22Rv1 (cell line): ENCODE measurements around the gene RAD51B.

Experiments
- H3K27ac ChIP-seq: fragments of 450-650 bp; 2 replicates; pipeline ENCODE4 v1.5.1; 2017
- ZFX ChIP-seq: fragments of 450-650 bp; IDR thresholded peaks from 2 replicates; pipeline ENCODE4 v1.6.1; 2017; ENCODE audit warnings: antibody characterized with exemption, borderline replicate concordance
- TF ChIP-seq, protein P1 (sequence below): fragments of 450-650 bp; IDR thresholded peaks from 2 replicates; pipeline ENCODE4 v1.5.1; 2017; ENCODE audit warnings: mild to moderate bottlenecking

The RAD51B gene

DNA sequence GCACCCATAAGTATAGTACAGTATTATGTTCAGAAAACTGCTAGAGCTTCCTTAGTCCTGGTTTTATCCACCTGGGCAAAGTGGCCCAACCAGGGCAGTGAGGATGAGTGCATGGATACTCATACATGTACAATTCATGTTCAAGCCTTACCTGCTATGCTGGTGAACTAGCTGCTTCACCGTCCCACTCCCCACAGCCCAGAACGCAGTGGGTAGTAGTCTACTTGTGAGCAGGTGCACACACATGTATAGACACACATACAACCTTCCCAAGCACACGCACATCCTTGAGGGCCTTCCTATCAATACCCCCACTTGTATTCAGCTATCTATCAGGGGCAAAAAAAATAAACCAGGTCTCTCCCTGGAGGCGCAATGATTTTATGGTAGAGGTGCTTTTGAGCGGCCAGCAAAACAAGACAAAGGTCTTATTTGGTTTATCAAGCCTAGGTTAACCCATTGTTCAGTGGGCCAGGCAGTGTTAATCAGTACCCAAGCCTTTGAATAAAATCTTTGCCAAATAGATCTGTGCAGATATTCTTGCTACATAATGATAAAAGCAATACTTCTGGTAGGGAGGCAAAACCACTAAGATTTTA, 903.5 kb downstream of the RAD51B start:
- TF ChIP-seq, protein P1, sequence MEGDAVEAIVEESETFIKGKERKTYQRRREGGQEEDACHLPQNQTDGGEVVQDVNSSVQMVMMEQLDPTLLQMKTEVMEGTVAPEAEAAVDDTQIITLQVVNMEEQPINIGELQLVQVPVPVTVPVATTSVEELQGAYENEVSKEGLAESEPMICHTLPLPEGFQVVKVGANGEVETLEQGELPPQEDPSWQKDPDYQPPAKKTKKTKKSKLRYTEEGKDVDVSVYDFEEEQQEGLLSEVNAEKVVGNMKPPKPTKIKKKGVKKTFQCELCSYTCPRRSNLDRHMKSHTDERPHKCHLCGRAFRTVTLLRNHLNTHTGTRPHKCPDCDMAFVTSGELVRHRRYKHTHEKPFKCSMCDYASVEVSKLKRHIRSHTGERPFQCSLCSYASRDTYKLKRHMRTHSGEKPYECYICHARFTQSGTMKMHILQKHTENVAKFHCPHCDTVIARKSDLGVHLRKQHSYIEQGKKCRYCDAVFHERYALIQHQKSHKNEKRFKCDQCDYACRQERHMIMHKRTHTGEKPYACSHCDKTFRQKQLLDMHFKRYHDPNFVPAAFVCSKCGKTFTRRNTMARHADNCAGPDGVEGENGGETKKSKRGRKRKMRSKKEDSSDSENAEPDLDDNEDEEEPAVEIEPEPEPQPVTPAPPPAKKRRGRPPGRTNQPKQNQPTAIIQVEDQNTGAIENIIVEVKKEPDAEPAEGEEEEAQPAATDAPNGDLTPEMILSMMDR = no peak
- TF ChIP-seq ZFX = no peak

DNA sequence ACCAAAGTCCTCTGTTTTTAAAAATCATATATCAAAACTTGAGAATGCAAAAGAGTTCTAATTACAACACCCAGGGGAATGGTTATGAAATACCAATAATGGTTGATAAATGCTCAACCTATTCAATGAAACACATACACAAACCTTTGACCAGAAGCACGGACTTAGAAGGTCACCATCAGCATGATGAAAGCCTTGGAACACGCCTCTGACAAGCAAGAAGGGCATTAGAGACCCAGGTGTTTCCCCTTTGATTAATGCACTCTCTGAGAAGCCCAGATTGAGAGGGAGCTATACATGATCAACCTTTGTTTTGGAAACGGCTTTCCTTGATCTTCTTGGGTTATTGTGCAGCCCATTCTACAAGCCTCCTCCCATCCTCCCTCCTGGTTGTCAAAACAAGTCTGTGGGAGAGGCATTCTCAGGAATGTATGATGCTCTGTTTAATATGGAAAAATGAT, 904.3 kb downstream of the RAD51B start:
- no peak overlapping the region for H3K27ac ChIP-seq
- TF ChIP-seq, protein P1 = no peak
- TF ChIP-seq ZFX = no peak

More for the DNA sequence above, 903.5 kb downstream of the RAD51B start:
- H3K27ac ChIP-seq = no peak overlapping the region

DNA sequence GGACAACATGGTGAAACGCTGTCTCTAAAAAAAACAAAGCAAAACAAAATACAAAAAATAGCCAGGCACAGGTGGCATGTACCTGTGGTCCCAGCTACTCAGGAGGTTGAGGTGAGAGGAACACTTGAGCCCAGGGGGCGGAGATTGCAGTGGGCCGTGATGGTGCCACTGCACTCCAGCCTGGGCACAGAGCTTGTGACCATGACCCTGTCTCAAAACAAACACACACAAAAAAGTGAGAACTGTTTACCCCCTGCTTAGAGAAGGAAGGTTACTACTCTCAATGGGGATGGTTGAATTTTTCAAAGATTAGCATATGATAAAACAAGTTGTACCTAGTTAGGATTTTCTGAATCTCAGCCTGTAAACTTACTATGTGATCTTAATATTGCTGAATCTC, 905.3 kb downstream of the RAD51B start:
- TF ChIP-seq ZFX = no peak
- TF ChIP-seq, protein P1 = no peak
- H3K27ac ChIP-seq = no peak overlapping the region

DNA sequence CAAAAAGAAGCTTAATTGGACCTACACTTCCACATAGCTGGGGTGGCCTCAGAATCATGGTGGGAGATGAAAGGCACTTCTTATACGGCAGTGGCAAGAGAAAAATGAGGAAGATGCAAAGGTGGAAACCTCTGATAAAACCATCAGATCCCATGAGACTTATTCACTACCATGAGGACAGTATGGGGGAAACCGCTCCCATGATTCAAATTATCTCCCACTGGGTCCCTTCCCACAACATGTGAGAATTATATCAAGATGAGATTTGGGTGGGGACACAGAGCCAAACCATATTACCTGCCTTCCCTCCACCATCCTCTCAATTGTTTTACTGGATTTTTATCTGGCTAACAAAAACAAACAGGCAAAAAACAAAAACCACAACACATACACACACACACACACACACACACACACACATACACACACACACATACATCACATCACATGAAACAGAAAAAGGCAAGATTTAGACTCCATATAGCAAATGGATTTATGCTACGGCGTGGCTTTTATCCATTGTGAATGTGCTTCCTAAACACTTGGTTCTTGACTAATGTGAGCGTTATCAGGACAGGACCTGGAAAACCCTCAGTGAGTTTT, 906.6 kb downstream of the RAD51B start:
- TF ChIP-seq, protein P1 = no peak
- no peak for TF ChIP-seq ZFX
- no peak overlapping the region for H3K27ac ChIP-seq

DNA sequence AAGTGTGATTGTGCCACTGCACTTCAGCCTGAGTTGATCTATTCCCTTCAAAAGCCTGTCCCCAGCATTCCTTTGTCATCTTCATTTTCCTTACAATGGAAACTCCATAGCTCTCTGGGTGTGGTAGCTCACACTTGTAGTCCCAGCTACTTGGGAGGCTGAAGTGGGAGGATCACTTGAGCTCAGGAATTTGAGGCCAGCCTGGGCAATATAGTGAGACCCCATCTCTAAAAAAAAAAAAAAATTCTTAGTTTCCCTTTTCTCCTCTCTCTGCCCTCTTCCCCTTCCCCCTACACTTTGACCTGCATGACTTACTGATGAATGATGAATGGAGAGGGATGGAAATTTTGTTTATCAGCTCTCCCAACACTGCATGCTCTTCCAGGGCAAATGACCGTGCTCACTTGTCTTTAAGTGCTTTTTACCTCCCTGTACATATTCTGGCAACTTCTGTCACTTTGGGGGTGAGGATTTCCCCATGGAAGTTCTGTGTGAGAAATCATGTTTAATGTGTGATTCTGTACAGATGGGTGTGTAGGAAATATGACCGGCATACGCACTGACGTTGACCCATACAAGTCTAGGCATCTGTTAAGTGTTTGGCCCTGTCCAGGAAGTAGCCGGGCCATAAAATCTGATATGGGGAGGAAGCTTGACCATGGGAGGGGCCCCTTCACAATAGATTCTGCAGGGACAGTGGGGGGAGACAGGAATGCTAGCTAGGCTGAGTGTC, 907.9 kb downstream of the RAD51B start:
- no peak for TF ChIP-seq ZFX
- TF ChIP-seq, protein P1 = no peak
- no peak overlapping the region for H3K27ac ChIP-seq

DNA sequence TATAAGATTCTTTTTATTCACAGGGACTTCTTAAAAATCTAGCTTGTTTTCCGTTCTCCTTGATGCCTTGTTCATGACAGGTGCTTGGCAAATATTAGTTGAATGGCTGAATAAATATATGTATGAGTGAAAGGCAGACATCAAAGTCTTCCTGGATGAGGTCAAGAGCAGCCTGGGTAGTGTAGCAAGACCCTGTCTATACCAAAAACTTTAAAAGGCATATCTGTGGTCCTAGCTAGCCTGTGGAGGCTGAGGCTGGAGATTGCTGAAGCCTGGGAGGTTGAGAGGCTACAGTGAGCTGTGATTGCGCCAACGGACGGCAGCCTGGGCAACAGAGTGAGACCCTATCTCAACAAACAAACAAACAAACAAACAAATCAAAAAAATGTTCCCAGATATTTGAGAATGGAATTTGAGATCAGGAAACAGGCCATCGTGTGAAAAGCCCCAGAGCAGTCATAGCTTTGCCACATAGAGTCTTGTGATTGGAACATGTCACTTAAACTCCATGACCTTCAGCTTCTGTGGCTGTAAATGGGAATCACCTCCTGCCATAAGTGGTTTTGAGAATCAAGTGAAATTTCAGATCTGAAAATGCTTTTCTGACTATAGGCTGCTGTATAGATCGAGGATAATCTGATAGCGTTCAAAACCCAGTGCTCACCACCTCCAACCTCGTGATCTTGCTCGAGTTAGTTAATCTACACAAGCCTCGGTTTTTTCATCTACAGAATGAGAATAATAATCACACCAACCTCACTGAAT, 908.9 kb downstream of the RAD51B start:
- no peak overlapping the region for H3K27ac ChIP-seq
- TF ChIP-seq ZFX = no peak
- TF ChIP-seq, protein P1 = no peak
